GM18498 (cell line): ENCODE measurements around the gene TRABD2B.

Source experiments
- ATAC-seq: cut with Tn5 transposase; IDR thresholded peaks from one replicate; pipeline ENCODE4 v1.9.1; 2021; ENCODE audit warnings: mild to moderate bottlenecking, moderate library complexity; ENCODE audit not compliant: unreplicated experiment

Gene TRABD2B

DNA sequence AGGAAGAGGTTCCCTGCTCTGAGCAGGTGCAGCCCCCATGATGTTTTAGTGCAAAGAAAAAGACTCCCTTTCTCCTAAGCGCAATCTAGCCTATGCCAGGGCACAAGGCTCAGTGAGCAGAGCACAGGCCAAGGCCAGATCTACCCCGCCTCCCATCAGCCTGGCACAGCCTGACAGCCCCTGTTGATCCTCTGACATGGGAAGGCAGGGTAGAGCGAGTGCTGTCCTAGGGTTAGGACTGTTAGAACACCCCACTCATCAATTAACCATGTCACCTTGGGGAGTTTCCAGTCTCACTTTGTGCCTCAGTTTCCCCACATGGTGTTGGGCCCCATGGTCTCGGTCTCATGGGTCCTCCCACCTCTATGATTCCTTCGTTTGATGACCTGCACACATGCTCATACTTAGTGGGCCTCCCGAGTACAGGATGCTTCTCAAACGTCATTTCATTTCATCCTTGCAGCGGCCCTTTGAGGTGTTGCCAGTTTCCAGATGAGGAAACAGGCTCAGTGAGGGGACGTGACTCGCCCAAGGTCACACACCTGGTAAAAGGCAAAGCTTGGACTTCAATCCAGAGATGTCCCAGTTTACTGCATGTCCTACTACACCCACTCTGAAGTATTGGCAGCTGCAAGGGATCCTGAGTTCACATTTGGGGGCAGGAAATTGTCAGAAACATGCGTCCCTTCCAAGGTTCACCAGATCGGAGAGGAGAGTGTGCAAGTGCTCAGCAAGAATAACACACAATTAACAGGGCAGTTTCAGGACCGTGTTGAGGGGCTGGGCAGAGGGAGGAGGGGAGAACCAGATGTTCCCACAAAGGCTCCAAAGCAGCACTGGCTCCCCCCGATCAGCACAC is 213.3 kb downstream of the TRABD2B start:
- ATAC-seq, result no peak

GRCh38 chr1:47782414-47783166 is 214.6 kb downstream of the TRABD2B start:
- no peak for ATAC-seq

GRCh38 chr1:47781171-47781959 is 215.8 kb downstream of the TRABD2B start:
- ATAC-seq, result no peak

DNA sequence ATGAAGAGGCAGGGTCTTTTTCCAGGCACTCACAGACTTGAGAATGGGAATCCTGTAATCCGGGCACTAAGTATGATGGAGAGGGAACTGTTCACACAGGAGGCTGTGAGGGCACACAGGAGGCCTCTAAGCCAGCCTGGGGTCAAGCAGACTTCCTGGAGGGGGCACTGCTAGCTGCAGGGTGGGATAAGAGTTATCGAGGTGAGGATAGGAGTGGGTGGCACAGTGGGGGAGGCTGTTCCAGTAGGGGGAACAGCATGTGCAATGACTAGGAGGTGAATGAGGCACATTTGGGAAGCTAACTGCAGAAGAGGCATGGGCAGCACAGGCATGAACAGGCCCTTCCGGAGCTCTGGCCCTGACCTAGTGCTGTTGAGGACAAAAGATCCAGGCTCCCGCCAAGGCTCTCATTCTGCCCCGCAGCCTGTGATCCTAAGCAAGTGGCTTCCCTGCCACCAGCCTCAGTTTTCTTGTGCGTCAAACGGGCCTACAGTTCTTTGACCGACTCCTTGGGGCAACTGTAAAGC is 216.7 kb downstream of the TRABD2B start:
- ATAC-seq, result no peak

DNA sequence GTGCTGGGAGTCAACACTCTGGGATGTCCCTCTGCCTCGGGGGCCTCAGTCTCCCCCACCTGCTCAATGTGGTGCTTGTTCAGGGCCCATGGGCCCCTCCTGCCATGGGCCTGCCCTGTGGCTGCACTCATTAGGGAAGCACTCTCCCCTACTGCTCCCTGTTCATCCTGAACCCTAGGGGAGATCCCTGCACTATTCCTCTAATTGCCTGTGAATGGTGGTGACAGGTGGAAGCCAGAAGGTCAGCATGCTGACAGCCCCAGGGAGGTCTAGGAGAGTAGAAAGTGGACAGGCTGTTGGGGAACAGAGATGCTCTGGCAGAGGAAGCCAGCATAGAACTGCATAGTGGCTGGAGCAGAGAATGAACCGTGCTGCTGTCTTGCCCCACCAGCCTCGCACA is 217.6 kb downstream of the TRABD2B start:
- ATAC-seq, result no peak

DNA sequence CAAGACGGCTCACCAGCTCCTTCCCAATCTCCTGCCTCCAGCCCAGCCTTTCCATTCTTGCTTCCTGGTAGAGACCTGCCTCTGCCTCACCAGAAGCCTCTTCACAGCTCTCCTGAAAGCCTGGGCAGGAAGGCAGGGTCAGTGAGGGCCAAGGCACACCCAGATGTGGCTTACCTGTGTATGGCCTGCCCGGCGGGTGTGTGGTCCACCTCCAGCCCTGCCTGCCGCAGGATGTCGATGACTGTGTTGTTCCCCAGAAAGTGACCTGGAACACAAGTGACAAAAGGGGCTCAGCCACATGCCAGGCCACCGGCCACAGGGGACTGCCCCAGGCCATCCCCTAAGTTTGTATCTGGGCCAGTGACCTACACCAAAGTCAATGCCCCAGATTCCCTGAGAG is 218.9 kb downstream of the TRABD2B start:
- ATAC-seq, result no peak

- ATAC-seq, result no peak
These were observed 219.9 kb downstream of the TRABD2B start for GRCh38 chr1:47777322-47777721.

GRCh38 chr1:47776667-47777131 is 220.5 kb downstream of the TRABD2B start:
- no peak for ATAC-seq

GRCh38 chr1:47774986-47775834 is 222.0 kb downstream of the TRABD2B start:
- no peak for ATAC-seq

- ATAC-seq, result no peak
These were observed 224.1 kb downstream of the TRABD2B start for GRCh38 chr1:47772960-47773682.

- ATAC-seq, result no peak
These were observed 224.9 kb downstream of the TRABD2B start for GRCh38 chr1:47772281-47772680.

GRCh38 chr1:47771751-47772150 is 225.4 kb downstream of the TRABD2B start:
- ATAC-seq, result no peak

DNA sequence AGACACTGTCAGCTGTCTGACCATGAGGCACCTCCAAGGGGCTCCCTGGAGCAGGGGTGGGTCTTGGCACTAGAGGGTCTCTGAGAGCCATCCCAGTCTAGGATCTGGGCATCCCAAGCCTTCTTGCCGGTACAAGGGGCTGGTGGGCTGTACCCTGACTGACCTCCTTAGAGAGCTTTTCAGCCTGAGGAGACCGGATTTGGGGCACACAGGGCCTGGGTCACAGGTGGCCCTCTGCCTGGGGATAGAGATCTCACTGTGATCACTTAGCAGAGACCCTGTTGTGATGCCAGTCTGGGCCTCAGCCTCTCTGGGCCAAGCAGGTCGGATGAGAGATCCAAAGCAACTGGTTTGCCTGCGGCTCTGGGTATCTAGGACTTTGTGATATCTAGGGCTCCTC is 227.2 kb downstream of the TRABD2B start:
- no peak for ATAC-seq

DNA sequence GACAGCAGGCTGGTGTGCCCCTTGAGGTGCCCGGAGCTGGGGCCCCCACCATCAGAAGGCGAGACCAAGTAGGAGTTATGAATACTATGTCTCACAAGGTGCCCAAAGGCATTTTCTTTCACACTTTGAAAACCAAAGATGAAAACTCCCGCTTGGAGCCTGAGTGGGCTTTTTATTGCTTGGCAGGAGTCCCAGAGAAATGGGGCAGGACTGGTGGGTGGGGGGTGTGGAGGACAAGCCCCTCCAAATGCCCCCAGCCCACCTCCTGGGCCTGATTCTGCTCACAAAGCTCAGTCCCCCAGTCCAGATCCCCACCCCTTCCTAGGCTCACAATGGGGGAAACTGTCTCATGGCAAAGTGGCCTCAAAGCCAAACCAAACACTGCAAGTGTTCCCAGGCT is 227.9 kb downstream of the TRABD2B start:
- ATAC-seq, result no peak

GRCh38 chr1:47767741-47768100 is 229.5 kb downstream of the TRABD2B start:
- ATAC-seq, result no peak

GRCh38 chr1:47766832-47767740 is 230.1 kb downstream of the TRABD2B start:
- ATAC-seq, result no peak

GRCh38 chr1:47765742-47766485 is 231.3 kb downstream of the TRABD2B start:
- ATAC-seq, result no peak

DNA sequence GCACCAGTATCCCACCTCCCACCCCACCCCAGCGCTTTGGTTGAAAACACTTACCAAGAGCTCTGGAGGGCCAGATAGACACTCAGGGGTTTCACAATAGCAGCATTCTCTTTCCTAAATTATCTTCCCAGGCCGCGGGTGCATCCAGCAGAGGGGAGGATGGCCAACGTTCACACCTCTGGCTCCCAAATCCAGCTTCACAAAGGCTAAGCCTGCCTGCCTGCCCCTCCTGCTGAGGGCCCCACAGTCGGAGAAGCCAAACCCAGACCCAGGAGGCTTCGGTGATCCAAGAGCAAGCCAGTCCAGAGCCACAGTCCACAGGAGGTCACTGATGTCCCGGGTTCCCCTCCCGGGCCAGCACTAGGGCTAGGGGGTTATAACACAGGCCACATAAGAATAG is 231.9 kb downstream of the TRABD2B start:
- no peak for ATAC-seq
